Tibial nerve (tissue), 4 donors: ENCODE results near the gene GCKR.

ENCODE experiments used
- EP300 ChIP-seq, 2 donors: sonication (generic); formaldehyde crosslinking; IDR thresholded peaks; one replicate each; pipeline ENCODE4 v1.6.1; 2017; ENCODE audit warnings: antibody characterized with exemption in 2 of 2, mild to moderate bottlenecking in 1 of 2
- POLR2A ChIP-seq, 2 donors: fragments of 450-650 bp; IDR thresholded peaks; one replicate each; pipeline ENCODE4 v1.6.1; 2017; ENCODE audit warnings: antibody characterized with exemption in 2 of 2, mild to moderate bottlenecking in 2 of 2, moderate library complexity in 2 of 2
- TF ChIP-seq, protein P1 (sequence below), 5 experiments: fragments of 200-600 bp in 3 of 5; fragments of 450-650 bp in 2 of 5; sonication (generic) in 3 of 5; IDR thresholded peaks; one replicate each; pipeline ENCODE4 v1.5.1; 2016 to 2019; ENCODE audit warnings: antibody characterized with exemption in 5 of 5, mild to moderate bottlenecking in 3 of 5, moderate library complexity in 2 of 5

DNA sequence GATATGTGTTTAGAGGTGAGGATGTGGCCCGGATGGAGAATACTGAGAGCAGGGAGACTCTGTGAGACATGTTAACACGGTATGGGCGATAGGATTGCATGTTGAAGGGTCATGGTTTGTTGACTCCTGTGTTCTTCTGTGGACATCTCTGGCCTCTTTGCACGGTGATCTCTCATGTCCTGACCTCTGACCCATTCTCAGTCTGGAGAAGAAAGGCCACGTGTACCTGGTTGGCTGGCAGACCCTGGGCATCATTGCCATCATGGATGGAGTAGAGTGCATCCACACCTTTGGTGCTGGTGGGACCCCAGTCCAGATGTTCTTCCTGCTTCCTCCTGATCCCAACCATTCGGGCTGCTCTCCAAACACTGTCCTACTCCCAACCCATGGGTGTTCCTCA is 9.9 kb downstream of the GCKR start:
- TF ChIP-seq, protein P1, sequence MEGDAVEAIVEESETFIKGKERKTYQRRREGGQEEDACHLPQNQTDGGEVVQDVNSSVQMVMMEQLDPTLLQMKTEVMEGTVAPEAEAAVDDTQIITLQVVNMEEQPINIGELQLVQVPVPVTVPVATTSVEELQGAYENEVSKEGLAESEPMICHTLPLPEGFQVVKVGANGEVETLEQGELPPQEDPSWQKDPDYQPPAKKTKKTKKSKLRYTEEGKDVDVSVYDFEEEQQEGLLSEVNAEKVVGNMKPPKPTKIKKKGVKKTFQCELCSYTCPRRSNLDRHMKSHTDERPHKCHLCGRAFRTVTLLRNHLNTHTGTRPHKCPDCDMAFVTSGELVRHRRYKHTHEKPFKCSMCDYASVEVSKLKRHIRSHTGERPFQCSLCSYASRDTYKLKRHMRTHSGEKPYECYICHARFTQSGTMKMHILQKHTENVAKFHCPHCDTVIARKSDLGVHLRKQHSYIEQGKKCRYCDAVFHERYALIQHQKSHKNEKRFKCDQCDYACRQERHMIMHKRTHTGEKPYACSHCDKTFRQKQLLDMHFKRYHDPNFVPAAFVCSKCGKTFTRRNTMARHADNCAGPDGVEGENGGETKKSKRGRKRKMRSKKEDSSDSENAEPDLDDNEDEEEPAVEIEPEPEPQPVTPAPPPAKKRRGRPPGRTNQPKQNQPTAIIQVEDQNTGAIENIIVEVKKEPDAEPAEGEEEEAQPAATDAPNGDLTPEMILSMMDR (IDR thresholded peaks at IDR 0.05), result no peak
- TF ChIP-seq POLR2A (IDR thresholded peaks at IDR 0.05) (no peak), EP300 (IDR thresholded peaks at IDR 0.05) (no peak)
